H1 (cell line): ENCODE measurements around the gene ABI1. TPM values are rescaled to one million over a fixed set of nuclear protein-coding genes. Genes with fewer than 3 reads are reported as not detected.

Source experiments
- CTCF ChIA-PET: fragments of 300-600 bp; sonication (Branson Sonifier 250); formaldehyde crosslinking; loops from one replicate; lab custom pipeline; 2021; ENCODE audit not compliant: partially characterized antibody; lab: Charles Lee
- POLR2A ChIA-PET: fragments of 300-600 bp; sonication (Branson Sonifier 250); formaldehyde crosslinking; loops from one replicate; lab custom pipeline; 2021; ENCODE audit warnings: inconsistent platforms; ENCODE audit not compliant: partially characterized antibody; lab: Charles Lee
- DNase-seq, 2 experiments: peaks; one replicate each; pipeline versions ENCODE4 v3.0.0 to v3.0.0-alpha.2; 2010 to 2022; ENCODE audit warnings: low spot score in 2 of 2, low read depth in 1 of 2, mixed read lengths in 1 of 2
- FAIRE-seq: peaks from 2 replicates; lab custom pipeline; 2011; peaks lifted over from hg19 to GRCh38; lab: Jason Lieb, UNC
- H2AFZ ChIP-seq: 2 replicates; pipeline ENCODE4 v1.8.1; 2012; ENCODE audit warnings: low read length, inconsistent platforms
- H2AK5ac ChIP-seq: 2 replicates; pipeline ENCODE4 v1.6.1; 2013; ENCODE audit warnings: low read depth, low read length
- H2BK120ac ChIP-seq: replicated peaks from 2 replicates; pipeline ENCODE3; 2013; ENCODE audit warnings: low read depth, low read length, inconsistent platforms
- H2BK12ac ChIP-seq: 2 replicates; pipeline ENCODE4 v1.6.1; 2013; ENCODE audit warnings: low read depth, low read length
- H2BK15ac ChIP-seq: 2 replicates; pipeline ENCODE4 v1.6.1; 2013; ENCODE audit warnings: low read length
- H2BK20ac ChIP-seq: 2 replicates; pipeline ENCODE4 v1.6.1; 2013; ENCODE audit warnings: low read length
- H2BK5ac ChIP-seq: 2 replicates; pipeline ENCODE4 v1.6.1; 2013; ENCODE audit warnings: low read depth, low read length
- H3K14ac ChIP-seq: 2 replicates; pipeline ENCODE4 v1.6.1; 2013; ENCODE audit warnings: inconsistent platforms; ENCODE audit not compliant: insufficient read length
- H3K18ac ChIP-seq: 2 replicates; pipeline ENCODE4 v1.6.1; 2013; ENCODE audit warnings: low read length; ENCODE audit errors: extremely low read depth
- H3K23ac ChIP-seq: 2 replicates; pipeline ENCODE4 v1.6.1; 2013; ENCODE audit warnings: inconsistent platforms; ENCODE audit not compliant: insufficient read length
- H3K23me2 ChIP-seq: 2 replicates; pipeline ENCODE4 v1.6.1; 2013; ENCODE audit warnings: low read depth, low read length
- H3K27ac ChIP-seq: 2 replicates; pipeline ENCODE4 v1.6.1; 2011; ENCODE audit warnings: low read depth, low read length, inconsistent platforms
- H3K27me3 ChIP-seq, 4 experiments: replicated peaks in 1 of 4; 1 replicate in 1 of 4; 2 replicates in 3 of 4; pipeline versions ENCODE4 v1.6.1 to v1.8.1; 2011 to 2013; ENCODE audit warnings: low read length in 3 of 4, mild to moderate bottlenecking in 3 of 4, inconsistent platforms in 2 of 4, mixed read lengths in 2 of 4, moderate library complexity in 1 of 4; ENCODE audit not compliant: control insufficient read depth in 3 of 4, insufficient read depth in 3 of 4; ENCODE audit errors: extremely low read depth in 1 of 4
- H3K36me3 ChIP-seq, 4 experiments: 2 replicates each; pipeline versions ENCODE4 v1.6.1 to v1.8.1; 2011 to 2013; ENCODE audit warnings: mild to moderate bottlenecking in 4 of 4, low read length in 3 of 4, moderate library complexity in 2 of 4, control low read depth in 1 of 4, inconsistent platforms in 1 of 4; ENCODE audit not compliant: insufficient read depth in 4 of 4, control insufficient read depth in 2 of 4
- H3K4ac ChIP-seq: replicated peaks from 2 replicates; pipeline ENCODE3; 2013; ENCODE audit warnings: low read length, low read depth, mixed read lengths, inconsistent platforms; ENCODE audit not compliant: insufficient read length
- H3K4me1 ChIP-seq, 4 experiments: replicated peaks in 1 of 4; 1 replicate in 1 of 4; 2 replicates in 3 of 4; pipeline versions ENCODE4 v1.6.1 to v1.8.1; 2011 to 2013; ENCODE audit warnings: low read length in 3 of 4, inconsistent platforms in 2 of 4, mixed read lengths in 1 of 4; ENCODE audit not compliant: insufficient read depth in 4 of 4, control insufficient read depth in 3 of 4
- H3K4me2 ChIP-seq, 2 experiments: 2 replicates each; pipeline versions ENCODE4 v1.6.1 to v1.8.1; 2011 to 2013; ENCODE audit warnings: low read depth in 2 of 2, low read length in 2 of 2, control low read depth in 1 of 2, inconsistent platforms in 1 of 2, mild to moderate bottlenecking in 1 of 2; ENCODE audit not compliant: insufficient read depth in 1 of 2
- H3K4me3 ChIP-seq, 4 experiments: fragments of 200-600, 300-600 bp in 1 of 4; sonication (generic), shearing (Covaris generic), sonication (Bioruptor Twin) in 1 of 4; 2 replicates each; pipeline versions ENCODE4 v1.5.1 to v1.8.1; 2011 to 2016; ENCODE audit warnings: low read length in 4 of 4, low read depth in 3 of 4, control low read depth in 2 of 4, inconsistent platforms in 2 of 4, mild to moderate bottlenecking in 2 of 4, mixed read lengths in 1 of 4, moderate library complexity in 1 of 4; ENCODE audit not compliant: insufficient read depth in 2 of 4; ENCODE audit errors: extremely low read depth in 1 of 4
- H3K56ac ChIP-seq: replicated peaks from 2 replicates; pipeline ENCODE3; 2013; ENCODE audit warnings: low read depth, mild to moderate bottlenecking, mixed read lengths, low read length, inconsistent platforms; ENCODE audit not compliant: insufficient read length
- H3K79me1 ChIP-seq: 2 replicates; pipeline ENCODE4 v1.6.1; 2013; ENCODE audit warnings: low read depth, low read length, control low read depth
- H3K79me2 ChIP-seq, 2 experiments: 2 replicates each; pipeline versions ENCODE4 v1.6.1 to v1.8.1; 2012 to 2013; ENCODE audit warnings: low read length in 2 of 2, mild to moderate bottlenecking in 2 of 2, inconsistent platforms in 1 of 2; ENCODE audit not compliant: insufficient read depth in 2 of 2, control insufficient read depth in 1 of 2
- H3K9ac ChIP-seq, 4 experiments: replicated peaks in 1 of 4; 1 replicate in 1 of 4; 2 replicates in 3 of 4; pipeline versions ENCODE4 v1.6.1 to v1.8.1; 2011 to 2013; ENCODE audit warnings: low read depth in 3 of 4, low read length in 3 of 4, control low read depth in 2 of 4, mild to moderate bottlenecking in 2 of 4, moderate library complexity in 2 of 4, inconsistent platforms in 1 of 4; ENCODE audit errors: extremely low read depth in 1 of 4
- H3K9me3 ChIP-seq, 2 experiments: 2 replicates each; pipeline versions ENCODE4 v1.6.1 to v1.8.1; 2012 to 2013; ENCODE audit warnings: mild to moderate bottlenecking in 2 of 2, moderate library complexity in 2 of 2, control low read depth in 1 of 2, inconsistent platforms in 1 of 2, low read depth in 1 of 2, low read length in 1 of 2, mixed read lengths in 1 of 2; ENCODE audit not compliant: insufficient read depth in 2 of 2
- H4K20me1 ChIP-seq, 2 experiments: replicated peaks in 1 of 2; 2 replicates each; pipeline versions ENCODE3 to v1.8.1; 2011 to 2013; ENCODE audit warnings: inconsistent platforms in 2 of 2, low read length in 2 of 2, mild to moderate bottlenecking in 1 of 2; ENCODE audit not compliant: insufficient read depth in 2 of 2, control insufficient read depth in 1 of 2
- H4K5ac ChIP-seq: 2 replicates; pipeline ENCODE4 v1.6.1; 2013; ENCODE audit warnings: low read length, low read depth, mixed read lengths, inconsistent platforms; ENCODE audit not compliant: insufficient read length
- H4K8ac ChIP-seq: 2 replicates; pipeline ENCODE4 v1.8.0; 2013; ENCODE audit warnings: mild to moderate bottlenecking, moderate library complexity, low read length, inconsistent platforms; ENCODE audit not compliant: insufficient read depth; ENCODE audit errors: extremely low read depth
- H4K91ac ChIP-seq: replicated peaks from 2 replicates; pipeline ENCODE3; 2013; ENCODE audit warnings: low read length, mixed read lengths, inconsistent platforms; ENCODE audit not compliant: insufficient read length
- GABPA ChIP-seq: IDR thresholded peaks from 2 replicates; pipeline ENCODE4 v1.6.1; 2011; ENCODE audit warnings: mild to moderate bottlenecking, low read length, moderate library complexity, borderline replicate concordance; ENCODE audit not compliant: insufficient read depth
- HDAC2 ChIP-seq, 2 experiments: fragments of 300-600 bp in 1 of 2; sonication (generic) in 1 of 2; IDR thresholded peaks; 2 replicates each; pipeline ENCODE4 v1.6.1; 2011 to 2012; ENCODE audit warnings: low read depth in 2 of 2, low read length in 2 of 2, mild to moderate bottlenecking in 2 of 2, moderate library complexity in 2 of 2, borderline replicate concordance in 1 of 2, inconsistent platforms in 1 of 2
- KDM4A ChIP-seq: IDR thresholded peaks from one replicate; pipeline ENCODE4 v1.7.1; 2012; ENCODE audit warnings: low read depth, mild to moderate bottlenecking, moderate library complexity, low read length, inconsistent platforms; ENCODE audit not compliant: severe bottlenecking
- KDM5A ChIP-seq: fragments of 200-600 bp; IDR thresholded peaks from 2 replicates; pipeline ENCODE4 v1.7.1; 2012; ENCODE audit warnings: mild to moderate bottlenecking, low read length, inconsistent platforms, mixed read lengths
- MAFK ChIP-seq: IDR thresholded peaks from 2 replicates; pipeline ENCODE4 v1.6.1; 2012; ENCODE audit warnings: low read depth, mild to moderate bottlenecking, improper control_type of control experiment, low read length
- POLR2AphosphoS5 ChIP-seq: IDR thresholded peaks from 2 replicates; pipeline ENCODE4 v1.6.1; 2011; ENCODE audit warnings: low read depth, low read length
- TAF7 ChIP-seq: optimal IDR thresholded peaks from 2 replicates; pipeline ENCODE3; 2011; ENCODE audit warnings: low read depth, mild to moderate bottlenecking, inconsistent platforms, low read length, moderate library complexity, borderline replicate concordance
- ZNF274 ChIP-seq: IDR thresholded peaks from 2 replicates; pipeline ENCODE4 v1.7.0; 2012; ENCODE audit warnings: low read length, borderline replicate concordance; ENCODE audit errors: extremely low read depth
- WGBS, 2 experiments: shearing (Covaris generic) in 1 of 2; methylation state at CpG; one replicate each; pipeline versions ENCODE4 v1.1.6 to v1.1.7; 2013 to 2015; ENCODE audit warnings: low lambda C conversion rate in 2 of 2, mixed read lengths in 2 of 2, inconsistent platforms in 1 of 2, low coverage in 1 of 2, missing lambda C conversion rate in 1 of 2; ENCODE audit not compliant: insufficient replicate concordance in 2 of 2, insufficient coverage in 1 of 2, insufficient read length in 1 of 2; ENCODE audit errors: extremely low coverage in 1 of 2, missing lambda C conversion rate in 1 of 2; 5-methylcytosine and 5-hydroxymethylcytosine counted together
- polyA plus RNA-seq, 7 experiments: library from polyadenylated mRNA; depleted of rRNA in 3 of 7; stranded (reverse) in 5 of 7; unstranded in 2 of 7; fragments of >200 nt in 5 of 7; fragments of 200-250 nt in 2 of 7; gene quantifications; 1 replicate in 5 of 7; 2 replicates in 1 of 7; 4 replicates in 1 of 7; pipeline versions ENCODE4 v1.2.1 to v1.2.3, GENCODE V29; 2011 to 2013; ENCODE audit warnings: missing spikeins in 2 of 7, mixed read lengths in 2 of 7
- total RNA-seq: library from RNA; stranded (reverse); fragmentation: NEBNext Ultra II Directional; extraction: Animal tissue kit (Norgen Biotek cat#: 25700); gene quantifications from 2 replicates; pipeline ENCODE4 v1.2.1, GENCODE V29; 2021

The ABI1 gene
- total and polyA plus RNA-seq, 2 of the 8 experiments (the other 6 are each of a cell fraction or from before 2014, with no cell fraction given): 35.4 to 37.0 TPM

DNA sequence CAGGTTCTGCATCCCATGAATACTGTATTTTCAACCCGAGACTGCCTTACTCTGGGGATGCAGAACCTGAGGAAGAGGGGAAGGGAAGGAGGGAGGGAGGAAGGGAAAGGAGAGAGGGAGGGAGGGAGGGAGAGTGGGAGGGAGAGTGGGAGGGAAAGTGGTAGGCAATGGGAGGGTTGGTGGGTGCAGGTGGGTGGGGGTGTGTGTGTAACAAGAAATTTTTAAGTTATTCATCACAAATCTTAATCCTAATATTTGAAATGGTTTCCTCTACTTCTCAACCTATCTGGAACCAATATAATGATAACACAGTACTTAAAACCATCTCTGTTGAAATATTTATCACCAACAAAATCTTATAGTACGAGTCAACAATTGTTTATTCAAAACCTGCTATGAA lies 95.2 kb downstream of the ABI1 start:
- TF ChIP-seq ZNF274: no peak
- no peak for TF ChIP-seq KDM5A
- no peak for TF ChIP-seq HDAC2 (IDR thresholded peaks at IDR 0.05; ENCODE audit: borderline replicate concordance in 1 of 2, low read depth in 2 of 2, low read length in 2 of 2)
- TF ChIP-seq POLR2AphosphoS5: no peak
- TF ChIP-seq KDM4A: no peak
- TF ChIP-seq MAFK: no peak
- no peak for TF ChIP-seq TAF7
- TF ChIP-seq GABPA: no peak
- Histone ChIP-seq H3K18ac (no peak overlapping the region), H3K9ac (no peak overlapping the region), H3K4me1 (no peaks in the 10 kb centered on the region), H3K79me2 (no peaks in the 10 kb centered on the region), H3K23ac (no peak overlapping the region), H2BK12ac (no peak overlapping the region), H3K36me3 (peaks cover 0 to 14% (median 0%) of the 10 kb centered on the region in 4 experiments; a peak in 3 of 8 replicates), H3K56ac (no peak overlapping the region), H2AK5ac (no peak overlapping the region), H2BK120ac (no peak overlapping the region), H2BK5ac (no peak overlapping the region), H3K9me3 (no peaks in the 10 kb centered on the region), H2AFZ (no peak overlapping the region), H3K4me2 (no peak overlapping the region), H3K27ac (no peak overlapping the region), H2BK15ac (no peak overlapping the region), H3K79me1 (no peaks in the 10 kb centered on the region), H3K27me3 (no peaks in the 10 kb centered on the region), H4K91ac (no peak overlapping the region), H2BK20ac (no peak overlapping the region), H3K14ac (no peak overlapping the region), H3K4ac (no peak overlapping the region), H4K20me1 (peaks cover 0 to 2% of the 10 kb centered on the region in 2 experiments), H4K8ac (no peak overlapping the region), H3K4me3 (no peak overlapping the region), H4K5ac (no peak overlapping the region), H3K23me2 (no peaks in the 10 kb centered on the region)
- 89% methylated on average over 2 of the region's 2 CpGs; no CpG with 5 or more reads in 1 of the 2 experiments for WGBS, 2 experiments
- no peak for DNase-seq
- ChIA-PET CTCF (no interaction called here), POLR2A (no interaction called here)
- no peak for FAIRE-seq
